ENCODE data around the gene RCAN1.

- TF ChIP-seq POLR2A (IDR thresholded peaks at IDR 0.05; ENCODE audit: borderline replicate concordance, extremely low read depth, insufficient read depth, insufficient read length) (no peak), EZH2phosphoT487 (IDR thresholded peaks at IDR 0.05; ENCODE audit: borderline replicate concordance) (no peak), ELF1 (IDR thresholded peaks at IDR 0.05; ENCODE audit: borderline replicate concordance, low read depth) (no peak), TCF7L2 (IDR thresholded peaks at IDR 0.05; ENCODE audit: borderline replicate concordance, extremely low read depth, insufficient read depth, insufficient read length) (no peak), ZBTB33 (IDR thresholded peaks at IDR 0.05; ENCODE audit: extremely low read depth, insufficient replicate concordance, low read length) (no peak), CTCF (IDR thresholded peaks at IDR 0.05 in 2 of 3, conservative IDR thresholded peaks at IDR 0.05 in 1 of 3; ENCODE audit: borderline replicate concordance in 1 of 3, insufficient read depth in 1 of 3, low read depth in 2 of 3, low read length in 2 of 3) (no peak), POLR2AphosphoS5 (IDR thresholded peaks at IDR 0.05; ENCODE audit: low read depth, low read length) (no peak)
Observed at GRCh38 chr21:34523019-34523555, 91.8 kb downstream of the RCAN1 start.
